ENCODE results near the gene RIT2.

DNA sequence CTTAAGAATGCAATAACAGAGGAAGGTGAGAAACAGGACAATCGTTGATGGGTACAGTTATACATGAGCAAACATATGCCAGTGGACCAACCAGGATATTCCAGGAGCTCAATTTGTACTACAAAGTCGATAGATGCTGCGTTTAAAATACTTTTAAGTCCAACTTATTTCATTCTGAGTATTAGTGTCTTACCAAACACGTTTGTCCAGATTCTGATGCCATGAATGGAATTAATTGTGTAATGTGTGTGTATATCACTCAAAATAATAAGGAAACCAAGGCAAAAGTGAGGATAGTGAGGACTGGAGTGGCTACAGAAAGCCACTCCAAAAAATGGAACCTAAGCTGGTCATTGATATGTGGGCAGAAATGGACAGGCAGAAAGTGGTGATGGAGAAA, 332.6 kb downstream of the RIT2 start:
- TF ChIP-seq, protein P1, sequence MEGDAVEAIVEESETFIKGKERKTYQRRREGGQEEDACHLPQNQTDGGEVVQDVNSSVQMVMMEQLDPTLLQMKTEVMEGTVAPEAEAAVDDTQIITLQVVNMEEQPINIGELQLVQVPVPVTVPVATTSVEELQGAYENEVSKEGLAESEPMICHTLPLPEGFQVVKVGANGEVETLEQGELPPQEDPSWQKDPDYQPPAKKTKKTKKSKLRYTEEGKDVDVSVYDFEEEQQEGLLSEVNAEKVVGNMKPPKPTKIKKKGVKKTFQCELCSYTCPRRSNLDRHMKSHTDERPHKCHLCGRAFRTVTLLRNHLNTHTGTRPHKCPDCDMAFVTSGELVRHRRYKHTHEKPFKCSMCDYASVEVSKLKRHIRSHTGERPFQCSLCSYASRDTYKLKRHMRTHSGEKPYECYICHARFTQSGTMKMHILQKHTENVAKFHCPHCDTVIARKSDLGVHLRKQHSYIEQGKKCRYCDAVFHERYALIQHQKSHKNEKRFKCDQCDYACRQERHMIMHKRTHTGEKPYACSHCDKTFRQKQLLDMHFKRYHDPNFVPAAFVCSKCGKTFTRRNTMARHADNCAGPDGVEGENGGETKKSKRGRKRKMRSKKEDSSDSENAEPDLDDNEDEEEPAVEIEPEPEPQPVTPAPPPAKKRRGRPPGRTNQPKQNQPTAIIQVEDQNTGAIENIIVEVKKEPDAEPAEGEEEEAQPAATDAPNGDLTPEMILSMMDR (IDR thresholded peaks at IDR 0.05): no peak
- no peak for TF ChIP-seq POLR2A (IDR thresholded peaks at IDR 0.05)

All from Peyer's patch (tissue), 4 donors.